Mesenteric fat pad (tissue), 1 donor: ENCODE results near the gene SLFN12L. TPM values are rescaled to one million over a fixed set of nuclear protein-coding genes. Genes with fewer than 3 reads are reported as not detected.
"Not testable (repeated sequence)": the region's sequence is repeated elsewhere in the genome, so short reads cannot be mapped to it uniquely, and the experiment has no call there.

ENCODE experiments used
- DNase-seq: peaks from one replicate; pipeline ENCODE4 v3.0.0-alpha.2; 2020; ENCODE audit warnings: low spot score
- total RNA-seq: library from RNA; stranded (reverse); fragmentation: NEBNext Ultra II Directional; extraction: Animal tissue kit (Norgen Biotek cat#: 25700); gene quantifications from one replicate; pipeline ENCODE4 v1.2.1, GENCODE V29; 2021
- donor health status: DM: yes; HTN: yes; CAD: no.

SLFN12L gene
- total RNA-seq, 1 donor from 2014 or later = 4.7 TPM

DNA sequence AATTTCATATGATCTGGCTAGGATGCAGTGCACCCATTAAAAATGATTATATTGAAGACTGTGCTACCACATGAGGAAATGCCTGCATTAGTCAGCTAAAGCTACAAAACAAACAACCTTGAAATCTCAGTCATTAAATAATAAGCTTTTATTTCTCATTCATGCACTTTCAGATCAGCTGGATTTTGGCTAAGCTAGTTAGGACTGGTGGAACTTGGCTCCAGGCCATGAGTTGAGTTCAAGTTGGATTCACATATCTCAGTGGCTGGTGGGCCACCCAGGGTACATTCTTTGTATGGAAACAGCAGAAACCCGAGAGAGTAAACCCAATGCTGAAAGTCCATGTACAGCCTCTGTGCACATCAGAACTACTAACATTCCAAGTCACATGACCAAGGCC lies 6.4 kb upstream of the SLFN12L start:
- DNase-seq = no peak

DNA sequence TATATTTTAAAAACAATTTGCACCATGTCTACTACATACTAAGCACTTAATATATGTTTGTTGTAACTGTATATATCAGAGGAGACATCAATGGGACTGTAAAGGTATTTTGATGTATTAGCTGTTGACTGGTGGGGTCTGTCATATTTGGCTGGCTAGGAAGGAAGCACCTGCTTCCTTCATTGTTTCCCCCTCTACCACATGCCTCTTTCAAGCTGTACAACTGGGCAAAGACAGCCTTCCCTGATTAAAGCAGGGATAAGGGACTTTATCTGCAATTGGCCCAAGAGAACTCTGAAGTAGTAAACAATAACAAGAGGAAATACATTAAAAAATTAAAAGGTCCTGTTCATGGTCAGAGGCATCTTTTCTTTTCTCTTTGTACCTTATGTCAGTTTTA lies 5.5 kb upstream of the SLFN12L start:
- DNase-seq = no peak

DNA sequence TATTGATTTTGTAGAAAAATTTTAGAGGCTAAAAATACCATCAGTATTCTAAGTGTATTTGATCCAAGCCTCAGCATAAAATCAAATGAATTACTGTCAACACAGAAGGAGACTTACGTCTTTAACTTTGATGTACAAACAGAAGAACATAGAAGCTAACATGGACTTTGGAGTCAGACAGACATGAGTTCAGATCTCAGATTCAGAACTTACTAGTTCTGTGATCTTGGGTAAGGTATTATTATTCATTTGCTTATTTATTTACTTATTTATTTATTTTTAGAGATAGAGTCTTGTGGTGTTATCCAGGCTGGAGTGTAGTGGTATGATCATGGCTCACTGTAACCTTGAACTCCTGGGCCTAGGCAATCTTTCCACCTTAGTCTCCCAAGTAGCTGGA lies 4.0 kb upstream of the SLFN12L start:
- no peak for DNase-seq

DNA sequence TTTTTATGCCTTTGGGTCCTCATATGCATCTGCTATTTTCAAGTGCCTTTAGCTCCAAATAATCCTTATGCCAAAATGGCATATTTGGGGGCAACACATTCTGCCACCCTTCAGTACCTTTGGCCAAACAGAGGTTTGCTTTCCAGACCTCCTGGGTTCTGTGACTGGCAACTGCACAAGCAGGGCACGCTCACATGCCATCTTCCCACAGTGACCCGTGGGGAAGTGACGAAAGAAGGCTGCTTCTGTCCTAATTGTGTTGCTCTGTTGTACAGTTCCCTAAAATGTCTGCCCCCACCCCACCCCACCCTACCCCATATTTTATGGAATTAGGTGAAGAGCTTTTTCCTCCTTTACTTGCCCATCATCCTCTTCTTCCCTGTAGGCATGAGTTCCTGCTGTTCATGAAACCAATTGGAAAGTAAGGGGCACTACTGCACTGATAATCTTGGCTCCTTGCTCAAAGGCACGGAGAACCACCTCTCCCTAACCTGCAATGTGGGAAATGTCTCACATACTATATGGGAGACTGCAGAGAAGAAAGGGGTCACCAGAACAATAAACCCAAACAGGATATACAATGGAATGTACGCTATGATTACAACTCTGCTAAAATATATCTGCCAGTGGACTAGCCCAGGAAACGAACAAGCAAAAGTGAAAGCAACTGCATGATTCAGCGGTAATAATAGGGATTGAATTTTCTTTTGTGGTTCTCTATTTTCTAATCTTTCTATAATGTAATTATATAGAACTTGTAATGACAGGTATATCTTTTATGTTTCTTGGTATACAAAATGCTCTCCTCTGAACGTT lies 3.3 kb upstream of the SLFN12L start:
- DNase-seq = no peak

DNA sequence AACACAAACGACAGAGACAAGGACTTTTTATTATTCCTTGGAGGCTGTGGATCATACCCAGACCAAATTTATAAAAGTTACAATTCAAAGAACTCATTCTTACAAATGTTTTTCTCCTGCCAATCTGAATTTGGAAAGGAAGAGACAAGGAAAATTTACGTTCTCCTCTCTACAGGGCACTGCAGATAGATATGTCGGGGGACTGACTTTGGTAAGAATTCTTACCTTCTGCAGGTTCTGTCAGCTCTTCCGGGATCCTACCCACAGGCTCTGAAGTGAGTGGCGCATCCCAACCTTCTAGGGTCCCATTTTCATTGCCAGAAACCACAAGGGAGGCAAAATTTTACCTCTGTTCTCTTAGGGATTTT lies 2.2 kb upstream of the SLFN12L start:
- no peak for DNase-seq

DNA sequence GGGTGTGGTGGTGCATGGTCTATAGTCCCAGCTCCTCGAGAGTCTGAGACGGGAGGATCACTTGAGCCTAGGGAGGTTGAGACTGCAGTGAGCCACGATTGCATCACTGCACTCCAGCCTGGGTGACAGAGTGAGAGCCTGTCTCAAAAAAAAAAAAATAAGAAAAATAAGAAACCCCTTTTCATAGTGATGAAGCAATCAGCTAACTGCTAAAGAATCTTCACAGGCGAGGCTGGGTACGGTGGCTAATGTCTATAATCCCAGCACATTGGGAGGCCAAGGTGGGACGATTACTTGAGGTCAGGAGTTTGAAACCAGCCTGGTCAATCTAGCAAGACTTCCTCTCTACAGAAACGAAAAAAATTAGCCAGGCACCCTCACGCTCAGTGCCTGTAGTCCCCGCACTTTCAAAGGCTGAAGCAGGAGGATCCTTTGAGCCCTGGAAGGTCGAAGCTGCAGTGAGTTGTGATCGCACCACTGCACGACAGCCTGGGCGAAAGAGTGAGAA lies 760 bp downstream of the SLFN12L start:
- no peak for DNase-seq

DNA sequence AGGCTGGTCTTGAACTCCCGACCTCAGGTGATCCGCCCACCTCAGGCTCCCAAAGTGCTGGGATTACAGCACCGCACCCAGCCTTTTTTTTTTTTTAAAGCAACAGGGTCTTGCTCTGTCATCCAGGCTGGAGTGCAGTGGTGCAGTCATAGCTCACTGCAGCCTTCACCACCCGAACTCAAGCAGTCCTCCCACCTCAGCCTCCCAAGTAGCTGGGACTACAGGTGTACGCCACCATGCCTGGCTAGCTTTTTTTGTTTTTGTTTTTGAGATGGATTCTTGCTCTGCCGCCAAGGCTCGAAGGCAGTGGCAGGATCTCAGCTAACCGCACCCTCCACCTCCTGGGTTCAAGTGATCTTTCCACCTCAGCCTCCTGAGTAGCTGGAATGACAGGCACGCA lies 2.1 kb downstream of the SLFN12L start:
- DNase-seq = not testable (repeated sequence)

DNA sequence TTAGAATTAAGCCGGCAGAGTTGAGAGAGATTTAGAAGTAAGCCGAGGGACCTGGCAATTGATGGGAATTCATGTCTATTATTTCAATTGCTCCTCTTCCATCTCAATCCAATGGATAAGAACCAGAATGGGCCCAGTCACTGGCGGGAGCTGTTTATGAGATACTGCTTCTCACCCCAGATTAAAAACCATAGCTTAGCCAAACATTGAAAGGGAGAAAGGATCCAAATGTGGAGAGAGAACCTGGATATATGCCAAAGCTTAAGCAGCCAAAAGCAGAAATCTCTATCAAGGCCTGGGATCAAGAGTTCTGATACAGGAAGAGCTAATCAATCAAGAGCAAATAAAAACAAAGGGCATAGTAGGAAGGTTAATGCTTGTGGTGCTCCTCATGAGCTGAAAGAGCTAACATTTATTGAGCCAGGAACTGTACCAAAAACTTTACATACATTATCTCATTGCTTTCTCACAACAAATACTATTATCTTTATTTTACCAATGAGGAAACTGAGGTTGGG lies 2.8 kb downstream of the SLFN12L start:
- no peak for DNase-seq

DNA sequence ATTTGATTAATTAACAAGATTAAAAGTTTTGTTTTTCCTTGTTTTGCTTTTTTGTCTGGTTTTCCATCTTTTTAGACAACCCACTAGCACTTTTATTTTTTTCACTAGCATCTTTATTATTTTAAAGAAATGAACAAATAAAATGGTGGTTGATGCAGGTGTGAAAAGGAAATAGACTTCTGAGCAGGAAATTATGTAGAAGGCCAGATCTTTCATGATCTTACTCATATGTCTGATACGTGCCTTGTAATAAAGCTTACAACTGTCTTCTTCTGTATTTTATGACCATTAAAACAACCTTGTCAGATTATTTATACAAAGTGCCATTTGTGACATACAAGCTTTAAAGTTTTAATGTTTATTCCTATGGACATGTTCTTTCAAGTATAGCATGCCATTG lies 6.3 kb downstream of the SLFN12L start:
- DNase-seq = no peak

DNA sequence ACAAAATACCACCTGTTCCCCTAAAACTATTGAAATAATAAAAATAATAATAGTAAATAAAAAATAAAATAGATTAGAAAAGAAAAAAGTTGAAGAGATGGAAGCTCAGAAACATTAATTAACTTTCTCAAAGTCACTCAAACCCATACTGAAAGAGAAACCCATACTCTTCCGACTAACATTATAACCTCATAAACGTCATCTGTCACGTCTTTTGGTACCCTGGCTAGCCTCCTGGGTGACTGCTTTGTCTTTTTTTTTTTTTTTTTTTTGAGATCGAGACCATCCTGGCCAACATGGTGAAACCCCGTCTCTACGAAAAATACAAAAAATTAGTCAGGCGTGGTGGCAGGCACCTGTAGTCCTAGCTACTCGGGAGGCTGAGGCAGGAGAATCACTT lies 7.6 kb downstream of the SLFN12L start:
- DNase-seq = no peak

DNA sequence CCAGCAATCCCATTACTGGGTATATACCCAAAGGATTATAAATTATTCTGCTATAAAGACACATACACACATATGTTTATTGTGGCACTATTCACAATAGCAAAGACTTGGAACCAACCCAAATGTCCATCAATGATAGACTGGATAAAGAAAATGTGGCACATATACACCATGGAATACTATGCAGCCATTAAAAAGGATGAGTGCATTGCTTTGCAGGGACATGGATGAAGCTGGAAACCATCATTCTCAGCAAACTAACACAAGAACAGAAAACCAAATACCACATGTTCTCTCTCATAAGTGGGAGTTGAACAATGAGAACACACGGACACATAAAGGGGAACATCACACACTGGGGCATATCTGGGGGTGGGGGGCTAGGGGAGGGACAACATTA lies 8.2 kb downstream of the SLFN12L start:
- DNase-seq = not testable (repeated sequence)

DNA sequence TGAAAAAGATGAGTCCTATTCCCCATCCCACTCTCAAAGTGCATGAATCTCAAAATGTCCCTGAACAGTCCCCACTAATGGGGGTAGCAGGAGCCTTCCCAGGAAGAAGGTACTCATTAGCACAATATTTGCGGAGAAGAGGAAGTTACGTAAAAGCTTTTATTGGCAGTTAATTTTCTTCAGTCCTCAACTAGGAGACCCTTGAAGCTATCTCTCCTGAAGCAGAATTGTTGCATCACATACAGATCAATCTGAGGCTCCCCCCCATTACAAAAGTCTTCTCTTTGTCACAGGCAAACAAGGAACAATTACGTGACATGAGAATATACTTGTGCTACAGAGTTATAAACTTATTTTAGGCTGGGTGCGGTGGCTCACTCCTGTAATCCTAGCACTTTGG lies 14.2 kb downstream of the SLFN12L start:
- no peak for DNase-seq

DNA sequence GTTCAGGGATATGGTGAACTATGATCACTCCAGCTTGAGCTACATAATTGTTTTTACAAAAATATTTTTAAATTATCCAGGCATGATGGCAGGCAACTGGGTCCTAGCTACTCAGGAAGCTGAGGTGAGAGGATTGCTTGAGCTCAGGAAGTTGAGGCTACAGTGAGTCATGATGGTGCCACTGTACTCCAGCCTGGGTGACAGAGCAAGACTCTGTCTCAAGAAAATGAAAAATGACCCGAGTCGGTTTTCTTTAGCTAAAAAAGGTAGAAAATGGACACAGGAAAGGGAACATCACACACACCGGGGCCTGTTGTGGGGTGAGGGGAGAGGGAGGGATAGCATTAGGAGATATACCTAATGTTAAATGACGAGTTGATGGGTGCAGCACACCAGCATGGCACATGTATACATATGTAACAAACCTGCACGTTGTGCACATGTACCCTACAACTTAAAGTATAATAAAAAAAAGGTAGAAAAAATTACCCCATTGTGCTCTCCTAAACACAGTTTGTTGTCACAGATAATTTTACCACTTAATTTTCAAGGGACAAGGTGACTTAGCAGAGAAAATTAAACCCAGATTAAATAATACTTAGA lies 15.7 kb downstream of the SLFN12L start:
- not testable (repeated sequence) for DNase-seq

DNA sequence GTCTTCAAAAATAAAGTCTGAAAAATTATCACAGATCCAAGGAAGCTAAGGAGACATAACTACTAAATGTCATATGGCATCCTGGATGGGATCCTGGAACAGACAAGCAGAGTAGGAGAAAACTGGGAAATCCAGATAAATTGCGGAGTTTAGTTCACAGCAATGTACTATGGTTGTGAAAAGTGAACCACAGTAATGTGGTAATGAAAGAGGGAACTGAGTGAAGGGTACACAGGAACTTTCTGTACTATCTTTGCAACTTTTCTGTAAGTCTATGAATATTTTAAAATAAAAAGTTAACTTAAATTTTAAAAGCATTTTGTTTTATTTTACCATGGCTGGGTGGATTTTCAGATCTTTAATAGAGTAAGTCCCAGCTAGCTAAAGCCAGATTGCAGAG lies 16.3 kb downstream of the SLFN12L start:
- DNase-seq = no peak

DNA sequence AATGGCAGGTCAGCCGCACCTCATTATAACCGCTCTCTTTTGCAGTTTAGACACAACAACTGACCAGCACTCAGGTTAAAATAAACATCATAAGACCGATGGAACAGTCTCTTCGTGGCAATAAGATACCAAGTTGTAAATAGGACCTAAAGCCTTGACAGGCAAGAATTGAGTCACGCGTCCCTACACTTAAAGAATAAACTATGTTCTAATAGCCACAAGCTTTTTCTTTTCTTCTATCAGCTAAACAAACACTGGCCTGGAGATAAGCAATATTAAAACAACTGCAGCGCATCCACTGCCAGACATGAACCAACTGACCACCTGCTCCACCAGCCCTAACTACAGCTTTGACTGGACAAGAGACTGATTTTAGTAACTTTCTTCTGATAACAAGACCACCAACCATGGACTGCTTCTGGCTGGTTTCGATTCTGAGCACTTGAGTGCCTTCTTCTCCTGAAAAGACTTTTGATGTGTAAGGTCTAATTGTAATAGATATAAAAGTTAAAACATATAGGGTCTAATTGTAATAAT lies 17.5 kb downstream of the SLFN12L start:
- no peak for DNase-seq

DNA sequence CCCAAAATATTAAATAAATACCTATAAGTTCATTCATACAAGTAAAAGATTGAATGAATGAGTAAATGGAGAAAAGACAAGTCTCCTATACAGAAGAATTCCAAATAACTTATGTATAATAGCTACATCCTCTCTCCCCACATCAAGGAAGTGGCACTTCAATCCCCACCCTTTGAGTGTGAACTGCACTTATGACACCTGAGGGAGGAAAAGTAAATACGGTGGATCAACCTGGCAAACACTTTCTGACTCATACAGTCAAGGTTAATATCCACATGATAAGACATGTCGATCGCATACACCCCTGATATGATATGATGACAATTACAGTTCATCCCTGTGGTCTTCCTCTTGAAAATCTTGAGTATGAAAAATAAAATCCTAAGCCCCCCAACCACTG lies 18.0 kb downstream of the SLFN12L start:
- no peak for DNase-seq

DNA sequence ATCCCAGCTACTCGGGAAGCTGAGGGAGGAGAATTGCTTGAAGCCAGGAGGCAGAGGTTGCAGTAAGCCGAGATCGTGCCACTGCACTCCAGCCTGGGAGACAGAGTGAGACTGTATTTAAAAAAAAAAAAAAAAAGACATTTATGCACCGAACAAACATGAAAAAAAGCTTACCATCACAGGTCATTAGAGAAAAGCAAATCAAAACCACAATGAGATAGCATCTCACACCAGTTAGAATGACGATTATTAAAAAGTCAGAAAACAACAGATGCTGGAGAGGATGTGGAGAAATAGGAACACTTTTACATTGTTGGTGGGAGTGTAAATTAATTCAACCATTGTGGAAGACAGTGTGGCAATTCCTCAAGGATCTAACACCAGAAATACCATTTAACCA lies 19.0 kb downstream of the SLFN12L start:
- not testable (repeated sequence) for DNase-seq

DNA sequence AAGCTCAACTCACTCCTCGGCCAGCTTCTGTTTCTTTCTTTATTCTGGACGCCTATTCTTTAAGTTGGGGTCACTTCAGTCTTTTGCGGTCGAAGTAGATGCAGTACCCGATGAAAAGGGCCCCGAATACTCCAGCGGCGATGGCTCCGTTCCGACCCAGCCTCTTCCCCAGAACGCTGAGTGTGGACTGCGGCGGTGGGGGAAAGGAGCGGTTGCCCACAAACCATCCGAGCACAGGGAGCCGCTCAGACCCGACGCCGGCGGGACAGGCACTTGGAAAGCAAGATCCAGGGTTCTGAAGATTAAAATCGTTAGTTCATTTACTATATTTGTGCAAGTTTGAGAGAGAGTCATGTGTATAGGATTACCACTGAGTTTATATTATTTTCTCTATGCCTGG lies 22.5 kb downstream of the SLFN12L start:
- DNase-seq = no peak

DNA sequence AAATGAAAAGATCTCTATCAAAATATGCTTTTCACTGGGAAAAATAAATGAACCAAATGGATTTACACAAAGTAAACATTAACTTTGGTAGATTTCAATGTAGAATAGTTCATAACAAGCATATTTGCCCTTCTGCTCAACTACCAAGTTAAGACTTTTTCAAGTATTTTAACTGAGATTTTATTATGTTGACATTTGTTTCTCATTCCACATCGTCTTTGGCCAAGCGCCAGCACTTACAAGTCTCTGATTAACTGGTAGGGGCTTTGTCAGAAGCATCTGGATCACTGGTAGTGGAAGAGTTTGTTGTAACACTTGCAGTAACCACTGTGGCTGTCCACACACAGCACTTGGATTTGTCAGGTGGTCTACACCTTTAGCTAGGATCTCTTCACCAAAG lies 22.9 kb downstream of the SLFN12L start:
- no peak for DNase-seq

DNA sequence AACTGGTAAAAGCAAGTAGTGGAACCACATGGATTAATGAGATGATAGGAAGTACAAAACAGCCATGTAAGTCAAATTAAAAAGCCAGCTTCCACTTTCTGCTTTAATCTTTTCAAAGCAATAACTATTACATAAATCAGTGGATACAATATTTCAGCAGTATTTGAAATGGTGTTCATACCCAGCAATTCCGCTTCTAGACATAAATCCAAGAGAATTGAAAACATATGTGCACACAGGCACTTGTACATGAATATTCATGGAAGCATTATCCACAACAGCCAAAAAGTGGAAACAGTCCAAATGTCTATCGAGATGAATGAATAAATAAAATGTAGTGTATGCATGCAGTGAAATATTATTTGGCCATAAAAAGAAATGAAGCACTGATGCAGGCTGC lies 27.4 kb downstream of the SLFN12L start:
- no peak for DNase-seq

DNA sequence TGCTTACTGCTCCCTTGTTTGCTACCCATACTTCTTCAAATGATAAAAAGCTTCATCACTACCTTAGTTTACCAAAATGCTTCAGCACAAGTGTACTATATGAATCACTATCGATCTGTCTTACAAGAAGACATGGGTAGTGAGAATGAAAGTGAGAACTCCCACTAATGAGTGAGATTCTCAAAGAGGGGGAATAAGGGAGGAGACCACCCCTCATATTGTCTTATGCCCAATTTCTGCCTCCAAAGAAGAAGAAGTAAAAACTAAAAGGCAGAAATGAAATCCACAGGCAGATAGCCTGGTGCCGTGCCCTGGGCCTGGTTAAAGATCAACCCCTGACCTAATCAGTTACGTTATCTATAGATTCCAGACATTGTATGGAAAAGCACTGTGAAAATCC lies 29.8 kb downstream of the SLFN12L start:
- DNase-seq = not testable (repeated sequence)

DNA sequence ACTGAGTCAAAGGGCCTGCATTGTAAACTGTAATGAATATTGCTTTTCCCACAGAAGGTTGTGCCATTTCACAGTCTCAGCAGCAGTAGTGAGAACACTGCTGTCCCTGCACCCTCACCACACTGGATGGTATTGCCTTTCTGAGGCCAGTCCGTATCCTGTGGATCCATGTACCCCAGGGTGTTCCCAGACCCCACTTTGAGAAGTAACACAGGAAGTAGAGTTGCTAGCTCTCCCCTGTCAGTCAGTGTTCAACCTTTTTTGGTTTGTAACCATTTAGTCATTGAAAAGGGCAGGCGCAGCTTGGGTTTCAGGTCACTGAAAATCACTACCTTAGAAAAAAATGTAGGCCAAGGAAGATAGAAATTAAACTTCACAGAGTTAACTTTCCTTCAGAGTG lies 37.9 kb downstream of the SLFN12L start:
- no peak for DNase-seq
